GM23248 (cell line): ENCODE measurements around the gene PPP2R2B. TPM values are rescaled to one million over a fixed set of nuclear protein-coding genes. Genes with fewer than 3 reads are reported as not detected.

Experiments used
- DNase-seq: peaks from one replicate; pipeline ENCODE4 v3.0.0-alpha.2; 2015
- H2AFZ ChIP-seq: fragments of 200-600 bp; sonication (generic); 2 replicates; pipeline ENCODE4 v1.6.1; 2016; ENCODE audit warnings: antibody characterized with exemption
- H3F3A ChIP-seq: fragments of 200-600 bp; sonication (generic); 2 replicates; pipeline ENCODE4 v1.6.1; 2016; ENCODE audit warnings: mild to moderate bottlenecking, antibody characterized with exemption, mixed run types; ENCODE audit not compliant: insufficient read depth
- H3K27ac ChIP-seq: fragments of 200-600 bp; sonication (generic); 2 replicates; pipeline ENCODE4 v1.5.1; 2016; ENCODE audit warnings: mild to moderate bottlenecking
- H3K27me3 ChIP-seq: fragments of 200-600 bp; sonication (generic); replicated peaks from 2 replicates; pipeline ENCODE4 v1.6.1; 2016; ENCODE audit warnings: mild to moderate bottlenecking; ENCODE audit not compliant: insufficient read depth
- H3K36me3 ChIP-seq: fragments of 200-600 bp; sonication (generic); 2 replicates; pipeline ENCODE4 v1.6.1; 2016; ENCODE audit warnings: low read depth, mild to moderate bottlenecking
- H3K4me1 ChIP-seq: fragments of 200-600 bp; sonication (generic); 2 replicates; pipeline ENCODE4 v1.6.1; 2016; ENCODE audit warnings: mild to moderate bottlenecking; ENCODE audit not compliant: insufficient read depth
- H3K4me2 ChIP-seq: fragments of 200-600 bp; sonication (generic); one replicate; pipeline ENCODE4 v1.6.1; 2016; ENCODE audit warnings: mild to moderate bottlenecking; ENCODE audit not compliant: unreplicated experiment
- H3K4me3 ChIP-seq: fragments of 200-600 bp; sonication (generic); 2 replicates; pipeline ENCODE4 v1.5.1; 2016; ENCODE audit warnings: mild to moderate bottlenecking
- H3K79me2 ChIP-seq: fragments of 200-600 bp; sonication (generic); 2 replicates; pipeline ENCODE4 v1.6.1; 2016; ENCODE audit warnings: mild to moderate bottlenecking; ENCODE audit not compliant: insufficient read depth
- H3K9ac ChIP-seq: fragments of 200-600 bp; sonication (generic); 2 replicates; pipeline ENCODE4 v1.6.1; 2016; ENCODE audit warnings: mild to moderate bottlenecking
- H3K9me2 ChIP-seq: fragments of 200-600 bp; sonication (generic); 2 replicates; pipeline ENCODE4 v1.6.1; 2016; ENCODE audit warnings: mixed run types, mild to moderate bottlenecking, moderate library complexity; ENCODE audit not compliant: insufficient read depth
- H3K9me3 ChIP-seq: fragments of 200-600 bp; sonication (generic); one replicate; pipeline ENCODE4 v1.6.1; 2017; ENCODE audit warnings: low read depth
- H4K20me1 ChIP-seq: fragments of 200-600 bp; sonication (generic); 2 replicates; pipeline ENCODE4 v1.6.0; 2016; ENCODE audit not compliant: insufficient read depth
- EZH2 ChIP-seq: fragments of 200-600 bp; sonication (generic); IDR thresholded peaks from 2 replicates; pipeline ENCODE4 v1.6.1; 2018; ENCODE audit warnings: antibody characterized with exemption, mild to moderate bottlenecking; ENCODE audit not compliant: insufficient read depth, poor library complexity, severe bottlenecking
- EZH2phosphoT487 ChIP-seq: fragments of 200-600 bp; sonication (generic); IDR thresholded peaks from 2 replicates; pipeline ENCODE4 v1.6.1; 2018; ENCODE audit warnings: antibody characterized with exemption, moderate library complexity, mild to moderate bottlenecking, low read depth; ENCODE audit not compliant: insufficient read depth
- WGBS, 2 experiments: methylation state at CpG; one replicate each; pipeline ENCODE4 v1.1.6; 2015 to 2017; ENCODE audit warnings: low lambda C conversion rate in 2 of 2, low coverage in 1 of 2; ENCODE audit errors: missing lambda C conversion rate in 2 of 2; 5-methylcytosine and 5-hydroxymethylcytosine counted together
- in situ Hi-C: fragments of 300-500 bp; cut with MboI; formaldehyde crosslinking; loops from 2 replicates; pipeline ENCODE4 v1.15.0; 2020
- polyA plus RNA-seq: library from polyadenylated mRNA; unstranded; fragments of >200 nt; fragmentation: Nextera tagmentation; extraction: Ambion mirVana; gene quantifications from 2 replicates; pipeline ENCODE4 v1.2.1, GENCODE V29; 2016
- total RNA-seq: library from RNA; depleted of rRNA; stranded (reverse); fragments of >200 nt; shearing (Covaris generic); gene quantifications from 2 replicates; pipeline ENCODE4 v1.2.3, GENCODE V29; 2014; rRNA removed

PPP2R2B gene
- total RNA-seq (0.11 TPM in 1 of 2 replicates, not detected in the other), polyA plus RNA-seq (0.24 and 0.28 TPM in 2 replicates)

DNA sequence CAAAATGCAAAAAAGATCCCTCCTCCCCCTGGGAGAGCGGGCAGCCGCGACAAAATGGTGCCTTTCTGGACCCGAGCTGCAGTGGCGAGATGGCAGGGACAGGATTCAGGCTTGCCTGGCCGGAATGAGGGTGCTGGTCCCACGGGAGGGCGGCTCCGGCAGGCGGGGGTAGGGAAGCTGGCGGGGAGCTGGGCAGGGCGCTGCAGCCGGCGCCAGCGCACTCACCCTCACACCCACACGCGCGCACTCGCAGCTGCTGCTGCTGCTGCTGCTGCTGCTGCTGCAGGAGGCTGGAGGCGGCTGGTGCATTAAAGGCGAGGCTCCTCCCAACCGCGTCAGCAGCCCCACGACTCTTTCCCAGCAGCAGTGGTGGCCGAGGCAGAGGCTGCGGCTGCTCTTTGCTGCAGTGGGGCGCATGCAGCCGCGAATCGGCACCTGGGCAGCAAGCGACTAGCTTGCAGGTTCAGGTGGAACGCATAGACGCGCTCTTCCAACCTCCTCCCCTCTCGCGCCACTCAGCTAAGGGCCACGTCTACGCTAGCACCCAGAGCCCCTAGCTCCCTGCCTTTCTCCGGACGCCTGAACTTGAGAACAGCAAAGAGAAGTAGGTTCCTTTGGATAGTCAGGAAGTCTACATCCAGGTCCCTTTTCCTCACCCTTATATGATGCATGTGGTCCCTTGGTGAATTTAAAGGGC is at the start of gene PPP2R2B:
PPP2R2B (minus strand) TSS at position 282 of the 697 bp plus-strand sequence.
- no peaks in the 10 kb centered on the region for H3K9me3 ChIP-seq
- in situ Hi-C loops = no loop called here
- H3K27ac ChIP-seq = no peak within 1 kb of the TSS
- H3K4me3 ChIP-seq = peak within 1 kb of the TSS; percentile 63
- H3K36me3 ChIP-seq = no peaks in the 10 kb centered on the region
- H3K9ac ChIP-seq = no peak within 1 kb of the TSS
- H3K9me2 ChIP-seq = no peaks in the 10 kb centered on the region
- DNase-seq = peak; percentile 57
- peak within 1 kb of the TSS; percentile 57 for H2AFZ ChIP-seq
- TF ChIP-seq EZH2 (no peak), EZH2phosphoT487 (no peak)
- H3K79me2 ChIP-seq = no peaks in the 10 kb centered on the region
- no peaks in the 10 kb centered on the region for H4K20me1 ChIP-seq
- no peaks in the 10 kb centered on the region for H3K4me1 ChIP-seq
- WGBS, 2 experiments = 2% methylated on average over 36 to 38 of the region's 40 CpGs
- peaks cover 24% of the 10 kb centered on the region for H3K27me3 ChIP-seq
- H3K4me2 ChIP-seq = peak within 1 kb of the TSS; percentile 51
- no peaks in the 10 kb centered on the region for H3F3A ChIP-seq

- no peak for DNase-seq
Observed at GRCh38 chr5:146924132-146924531, 45.6 kb upstream of the PPP2R2B start.

GRCh38 chr5:146921225-146921624 is 42.7 kb upstream of the PPP2R2B start:
- Histone ChIP-seq H3F3A (no peaks in the 10 kb centered on the region), H3K27me3 (no peaks in the 10 kb centered on the region), H3K36me3 (no peaks in the 10 kb centered on the region), H2AFZ (no peak overlapping the region), H3K9me3 (no peaks in the 10 kb centered on the region), H3K4me3 (no peak overlapping the region), H4K20me1 (no peaks in the 10 kb centered on the region), H3K9ac (no peak overlapping the region), H3K4me1 (no peaks in the 10 kb centered on the region), H3K4me2 (no peak overlapping the region), H3K9me2 (no peaks in the 10 kb centered on the region), H3K27ac (no peak overlapping the region), H3K79me2 (no peaks in the 10 kb centered on the region)
- in situ Hi-C loops = no loop called here
- 13 to 41% methylated on average over 4 of the region's 4 CpGs for WGBS, 2 experiments
- TF ChIP-seq EZH2phosphoT487 = no peak
- TF ChIP-seq EZH2 = no peak
- no peak for DNase-seq

More at GRCh38 chr5:146924132-146924531, 45.6 kb upstream of the PPP2R2B start:
- Histone ChIP-seq H3K4me3 (no peak overlapping the region), H3K4me2 (no peak overlapping the region), H3K4me1 (no peaks in the 10 kb centered on the region), H3K79me2 (no peaks in the 10 kb centered on the region), H4K20me1 (no peaks in the 10 kb centered on the region), H3K36me3 (no peaks in the 10 kb centered on the region), H3K27me3 (no peaks in the 10 kb centered on the region), H3K27ac (no peak overlapping the region), H2AFZ (no peak overlapping the region), H3K9me3 (no peaks in the 10 kb centered on the region), H3K9me2 (no peaks in the 10 kb centered on the region), H3K9ac (no peak overlapping the region), H3F3A (no peaks in the 10 kb centered on the region)
- in situ Hi-C loops = no loop called here
- TF ChIP-seq EZH2phosphoT487 (no peak), EZH2 (no peak)

DNA sequence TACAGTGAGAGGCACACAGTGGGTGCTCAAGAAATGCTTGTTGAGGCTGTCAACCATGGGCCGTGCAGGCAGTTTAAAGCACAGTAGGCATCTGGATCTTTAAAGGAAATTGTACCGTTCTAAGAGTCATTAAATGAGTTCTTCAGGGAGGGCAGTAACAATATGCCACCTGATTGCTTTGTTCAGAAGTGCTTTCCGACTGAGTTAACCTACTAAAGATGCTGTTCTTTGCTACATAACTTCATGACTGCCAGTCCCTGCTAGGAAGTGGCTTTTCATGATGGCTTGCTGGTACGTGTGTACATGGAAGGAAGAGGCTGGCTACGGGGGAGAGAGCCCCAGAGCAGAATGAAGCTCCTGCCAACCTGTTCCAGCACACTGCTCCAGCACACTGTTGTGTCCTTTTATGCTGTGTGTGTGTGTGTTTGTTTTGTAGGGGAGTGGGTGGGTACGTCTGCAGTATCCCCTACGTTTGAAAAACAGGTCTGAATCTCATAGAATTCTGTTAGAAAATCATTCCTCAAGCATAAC is 41.9 kb upstream of the PPP2R2B start:
- Histone ChIP-seq H3K36me3 (no peaks in the 10 kb centered on the region), H3F3A (no peaks in the 10 kb centered on the region), H3K9me3 (no peaks in the 10 kb centered on the region), H3K27ac (no peak overlapping the region), H3K4me3 (no peak overlapping the region), H3K4me2 (no peak overlapping the region), H3K9ac (no peak overlapping the region), H2AFZ (no peak overlapping the region), H3K79me2 (no peaks in the 10 kb centered on the region), H3K27me3 (no peaks in the 10 kb centered on the region), H4K20me1 (no peaks in the 10 kb centered on the region), H3K4me1 (no peaks in the 10 kb centered on the region), H3K9me2 (no peaks in the 10 kb centered on the region)
- TF ChIP-seq EZH2 = no peak
- TF ChIP-seq EZH2phosphoT487 = no peak
- in situ Hi-C loops = no loop called here
- WGBS, 2 experiments = 23 to 35% methylated on average over 7 of the region's 7 CpGs
- no peak for DNase-seq
